ENCODE measurements around the gene DHX35. TPM values are rescaled to one million over a fixed set of nuclear protein-coding genes. Genes with fewer than 3 reads are reported as not detected.

DHX35 gene
- total RNA-seq, 1 experiment from 2014 or later = 12.2 TPM

DNA sequence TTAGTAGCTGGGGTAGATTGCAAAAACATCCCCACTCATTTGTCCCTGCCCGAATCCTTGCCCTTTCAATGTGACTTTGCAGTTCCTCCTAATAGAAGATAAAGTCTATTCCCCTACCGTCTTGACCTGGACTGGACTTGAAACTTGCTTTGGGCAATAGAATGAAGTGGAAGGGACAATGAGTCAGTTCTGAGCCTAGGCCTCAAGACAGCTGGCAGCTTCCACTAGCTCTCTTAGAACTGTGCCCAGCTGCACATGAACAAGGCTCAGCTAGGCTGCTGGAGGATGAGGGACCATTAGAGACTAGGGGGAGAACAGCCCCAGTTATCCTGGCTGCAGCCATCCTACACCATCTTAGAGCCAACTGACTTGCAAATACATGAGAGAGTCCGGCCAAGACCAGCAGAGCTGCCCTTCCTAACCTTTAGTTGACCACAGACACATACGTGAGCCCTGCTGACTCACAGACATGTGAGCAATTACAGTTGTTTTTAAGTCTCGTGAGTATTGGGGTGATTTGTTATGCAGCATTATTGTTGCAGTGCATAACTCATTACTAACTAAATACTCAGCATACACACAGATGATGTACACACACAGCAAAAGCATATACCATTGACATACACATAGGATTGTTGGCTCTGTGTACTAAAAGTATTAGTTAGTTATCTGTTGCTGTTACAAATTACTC is 105.5 kb downstream of the DHX35 start:
- ChIA-PET POLR2A (interaction anchor here (0.6 kb wide), 1 partner anchor 212 kb away, joined by 4 read pairs; no protein-coding TSS in a partner anchor), CTCF (no interaction called here)
- peaks cover 2% of the 10 kb centered on the region; the same call in 1 of the 2 replicates for H3K27me3 ChIP-seq (ENCODE audit: control insufficient read depth, insufficient read depth, low read length)
- DNase-seq (ENCODE audit: low read depth, low spot score) (no peak), ATAC-seq (no peak)
- BruUV-seq (replicated peaks) = no TSS peak
- no peaks in the 10 kb centered on the region for H3K9me3 ChIP-seq (ENCODE audit: control insufficient read depth, insufficient read depth, low read depth, low read length)
- no peaks in the 10 kb centered on the region for H3K4me1 ChIP-seq (ENCODE audit: control insufficient read depth, insufficient read depth, low read length)
- H3K36me3 ChIP-seq (ENCODE audit: control insufficient read depth, insufficient read depth, low read length) = no peaks in the 10 kb centered on the region
- H3K27ac ChIP-seq (ENCODE audit: low read length) = no peak overlapping the region
- intact Hi-C loops (cut with micrococcal nuclease; ENCODE audit: unreplicated experiment) = no loop called here
- in situ Hi-C loops (cut with HindIII; ENCODE audit: low pct_unique_long_range_greater_than_20kb, low sequenced_read_pairs) = no loop called here
- TF ChIP-seq POLR2AphosphoS5 (IDR thresholded peaks at IDR 0.05; ENCODE audit: low read depth, low read length) = no peak
- TF ChIP-seq SIN3A (IDR thresholded peaks at IDR 0.05; ENCODE audit: borderline replicate concordance, insufficient read depth, low read depth, low read length) = no peak
- TF ChIP-seq REST (IDR thresholded peaks at IDR 0.05; ENCODE audit: insufficient read depth in 1 of 2, low read depth in 2 of 2, low read length in 1 of 2) = no peak
- no peak for TF ChIP-seq CTCF (IDR thresholded peaks at IDR 0.05)
- no peak for TF ChIP-seq TCF7L2 (IDR thresholded peaks at IDR 0.05; ENCODE audit: low read depth, low read length)
- no peak overlapping the region for H3K4me3 ChIP-seq (ENCODE audit: low read depth in 2 of 2, low read length in 2 of 2)

GRCh38 chr20:39069976-39070375 is 107.8 kb downstream of the DHX35 start:
- H3K36me3 ChIP-seq (ENCODE audit: control insufficient read depth, insufficient read depth, low read length) = no peaks in the 10 kb centered on the region
- H3K9me3 ChIP-seq (ENCODE audit: control insufficient read depth, insufficient read depth, low read depth, low read length) = no peaks in the 10 kb centered on the region
- H3K4me3 ChIP-seq (ENCODE audit: low read depth in 2 of 2, low read length in 2 of 2) = no peak overlapping the region
- ChIA-PET POLR2A (no interaction called here), CTCF (no interaction called here)
- intact Hi-C loops (cut with micrococcal nuclease; ENCODE audit: unreplicated experiment) = no loop called here
- peaks cover 12% of the 10 kb centered on the region for H3K27me3 ChIP-seq (ENCODE audit: control insufficient read depth, insufficient read depth, low read length)
- no peak for DNase-seq (ENCODE audit: low read depth, low spot score)
- no peak overlapping the region for H3K27ac ChIP-seq (ENCODE audit: low read length)
- BruUV-seq (replicated peaks) = no TSS peak
- TF ChIP-seq TCF7L2 (IDR thresholded peaks at IDR 0.05; ENCODE audit: low read depth, low read length) = no peak
- no peak for TF ChIP-seq REST (IDR thresholded peaks at IDR 0.05; ENCODE audit: insufficient read depth in 1 of 2, low read depth in 2 of 2, low read length in 1 of 2)
- TF ChIP-seq CTCF (IDR thresholded peaks at IDR 0.05) = no peak
- TF ChIP-seq POLR2AphosphoS5 (IDR thresholded peaks at IDR 0.05; ENCODE audit: low read depth, low read length) = no peak
- TF ChIP-seq SIN3A (IDR thresholded peaks at IDR 0.05; ENCODE audit: borderline replicate concordance, insufficient read depth, low read depth, low read length) = no peak
- no peaks in the 10 kb centered on the region for H3K4me1 ChIP-seq (ENCODE audit: control insufficient read depth, insufficient read depth, low read length)
- ATAC-seq = no peak
- in situ Hi-C loops (cut with HindIII; ENCODE audit: low pct_unique_long_range_greater_than_20kb, low sequenced_read_pairs) = no loop called here

Data from Panc1 (cell line).